ENCODE data around the gene PDSS2.

Gene PDSS2

DNA sequence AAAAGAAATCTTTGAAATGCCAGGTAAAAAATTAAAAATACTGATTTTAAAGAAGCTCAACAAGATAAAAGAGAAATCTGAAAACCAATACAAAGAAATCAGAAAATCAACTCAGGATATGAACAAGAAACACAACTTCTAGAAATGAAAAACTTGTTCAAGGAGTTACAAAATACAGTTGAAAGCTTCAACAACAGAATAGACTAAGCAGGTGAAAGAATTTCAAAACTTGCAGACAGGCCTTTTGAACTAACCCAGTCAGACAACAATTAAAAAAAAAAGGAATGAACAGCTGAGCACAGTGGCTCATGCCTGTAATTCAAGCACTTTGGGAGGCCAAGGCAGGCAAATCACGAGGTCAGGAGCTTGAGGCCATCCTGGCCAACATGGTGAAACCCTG lies 57.8 kb downstream of the PDSS2 start:
- H3K36me3 ChIP-seq = no peaks in the 10 kb centered on the region
- no peaks in the 10 kb centered on the region for H3K27me3 ChIP-seq (ENCODE audit: insufficient read depth, low read depth, severe bottlenecking)
- no peak for TF ChIP-seq CTCF (IDR thresholded peaks at IDR 0.05; ENCODE audit: low read depth, low read length)
- no peak overlapping the region for H3K4me3 ChIP-seq (ENCODE audit: low read depth, low read length)
- H3K27ac ChIP-seq = no peak overlapping the region
- no peaks in the 10 kb centered on the region for H3K9me3 ChIP-seq (ENCODE audit: severe bottlenecking)
- DNase-seq = no peak

- Histone ChIP-seq H3K4me3 (ENCODE audit: low read depth, low read length) (no peak overlapping the region), H3K36me3 (no peaks in the 10 kb centered on the region), H3K9me3 (ENCODE audit: severe bottlenecking) (no peaks in the 10 kb centered on the region), H3K27ac (no peak overlapping the region), H3K27me3 (ENCODE audit: insufficient read depth, low read depth, severe bottlenecking) (no peaks in the 10 kb centered on the region)
- no peak for TF ChIP-seq CTCF (IDR thresholded peaks at IDR 0.05; ENCODE audit: low read depth, low read length)
- DNase-seq = no peak
These were observed 58.7 kb downstream of the PDSS2 start for GRCh38 chr6:107400616-107401147.

DNA sequence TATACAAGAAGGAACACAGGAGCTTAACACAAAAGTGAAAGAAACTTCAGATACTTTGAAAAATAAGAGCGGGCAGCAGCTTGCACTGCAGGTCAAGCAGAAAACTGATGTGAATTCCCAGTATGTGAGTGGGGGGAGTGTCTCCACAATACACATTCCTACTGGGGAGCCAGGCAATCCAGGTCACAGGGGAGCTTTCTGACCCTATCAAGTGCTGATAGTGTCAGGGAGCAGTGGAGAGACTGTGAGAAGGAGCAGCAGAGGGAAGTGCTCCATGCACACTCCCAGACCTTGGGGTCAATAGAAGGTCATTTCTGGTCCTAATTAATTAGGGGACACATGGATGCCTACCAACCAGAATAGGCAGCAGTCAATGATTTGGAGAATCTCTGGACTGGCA lies 59.4 kb downstream of the PDSS2 start:
- Histone ChIP-seq H3K27me3 (ENCODE audit: insufficient read depth, low read depth, severe bottlenecking) (no peaks in the 10 kb centered on the region), H3K27ac (no peak overlapping the region), H3K4me3 (ENCODE audit: low read depth, low read length) (no peak overlapping the region), H3K9me3 (ENCODE audit: severe bottlenecking) (no peaks in the 10 kb centered on the region), H3K36me3 (no peaks in the 10 kb centered on the region)
- TF ChIP-seq CTCF (IDR thresholded peaks at IDR 0.05; ENCODE audit: low read depth, low read length) = no peak
- no peak for DNase-seq

GRCh38 chr6:107398001-107398400 lies 61.4 kb downstream of the PDSS2 start:
- Histone ChIP-seq H3K27ac (no peak overlapping the region), H3K9me3 (ENCODE audit: severe bottlenecking) (no peaks in the 10 kb centered on the region), H3K36me3 (no peaks in the 10 kb centered on the region), H3K4me3 (ENCODE audit: low read depth, low read length) (no peak overlapping the region), H3K27me3 (ENCODE audit: insufficient read depth, low read depth, severe bottlenecking) (no peaks in the 10 kb centered on the region)
- DNase-seq = no peak
- TF ChIP-seq CTCF (IDR thresholded peaks at IDR 0.05; ENCODE audit: low read depth, low read length) = no peak

DNA sequence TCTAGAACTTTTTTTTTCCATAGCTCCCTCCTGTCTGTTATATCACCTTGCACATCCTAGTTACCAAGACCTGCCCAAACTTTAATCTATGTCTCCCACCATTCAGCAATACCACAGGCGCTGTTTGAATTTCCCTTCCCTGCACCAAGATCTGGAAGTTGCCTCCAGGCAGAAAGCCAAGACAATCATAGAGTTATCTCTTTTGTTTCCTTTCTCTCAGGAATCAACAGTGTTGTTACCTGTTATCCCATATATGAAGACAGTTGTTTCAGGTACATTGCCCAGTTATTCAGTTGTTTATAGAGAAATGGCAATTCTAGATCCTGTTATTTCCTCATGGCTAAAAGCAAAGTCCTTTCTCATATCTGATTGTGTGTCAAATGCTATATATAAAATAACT lies 63.2 kb downstream of the PDSS2 start:
- no peak for DNase-seq
- no peak overlapping the region for H3K27ac ChIP-seq
- no peak for TF ChIP-seq CTCF (IDR thresholded peaks at IDR 0.05; ENCODE audit: low read depth, low read length)

GRCh38 chr6:107392069-107392468 lies 67.3 kb downstream of the PDSS2 start:
- Histone ChIP-seq H3K4me3 (ENCODE audit: low read depth, low read length) (no peak overlapping the region), H3K9me3 (ENCODE audit: severe bottlenecking) (no peaks in the 10 kb centered on the region), H3K27me3 (ENCODE audit: insufficient read depth, low read depth, severe bottlenecking) (no peaks in the 10 kb centered on the region), H3K36me3 (no peaks in the 10 kb centered on the region), H3K27ac (no peak overlapping the region)
- TF ChIP-seq CTCF (IDR thresholded peaks at IDR 0.05; ENCODE audit: low read depth, low read length) = no peak
- no peak for DNase-seq

More for the DNA sequence above, 63.2 kb downstream of the PDSS2 start:
- Histone ChIP-seq H3K4me3 (ENCODE audit: low read depth, low read length) (no peak overlapping the region), H3K9me3 (ENCODE audit: severe bottlenecking) (no peaks in the 10 kb centered on the region), H3K27me3 (ENCODE audit: insufficient read depth, low read depth, severe bottlenecking) (no peaks in the 10 kb centered on the region), H3K36me3 (no peaks in the 10 kb centered on the region)

All from WERI-Rb-1 (cell line).